GM19467 (cell line): ENCODE data around the gene NFIC.
"Not testable (repeated sequence)": the region's sequence is repeated elsewhere in the genome, so short reads cannot be mapped to it uniquely, and the experiment has no call there.

ENCODE experiments used
- ATAC-seq: cut with Tn5 transposase; IDR thresholded peaks from one replicate; pipeline ENCODE4 v1.9.1; 2021; ENCODE audit warnings: mild to moderate bottlenecking, moderate library complexity; ENCODE audit not compliant: unreplicated experiment

Gene NFIC

DNA sequence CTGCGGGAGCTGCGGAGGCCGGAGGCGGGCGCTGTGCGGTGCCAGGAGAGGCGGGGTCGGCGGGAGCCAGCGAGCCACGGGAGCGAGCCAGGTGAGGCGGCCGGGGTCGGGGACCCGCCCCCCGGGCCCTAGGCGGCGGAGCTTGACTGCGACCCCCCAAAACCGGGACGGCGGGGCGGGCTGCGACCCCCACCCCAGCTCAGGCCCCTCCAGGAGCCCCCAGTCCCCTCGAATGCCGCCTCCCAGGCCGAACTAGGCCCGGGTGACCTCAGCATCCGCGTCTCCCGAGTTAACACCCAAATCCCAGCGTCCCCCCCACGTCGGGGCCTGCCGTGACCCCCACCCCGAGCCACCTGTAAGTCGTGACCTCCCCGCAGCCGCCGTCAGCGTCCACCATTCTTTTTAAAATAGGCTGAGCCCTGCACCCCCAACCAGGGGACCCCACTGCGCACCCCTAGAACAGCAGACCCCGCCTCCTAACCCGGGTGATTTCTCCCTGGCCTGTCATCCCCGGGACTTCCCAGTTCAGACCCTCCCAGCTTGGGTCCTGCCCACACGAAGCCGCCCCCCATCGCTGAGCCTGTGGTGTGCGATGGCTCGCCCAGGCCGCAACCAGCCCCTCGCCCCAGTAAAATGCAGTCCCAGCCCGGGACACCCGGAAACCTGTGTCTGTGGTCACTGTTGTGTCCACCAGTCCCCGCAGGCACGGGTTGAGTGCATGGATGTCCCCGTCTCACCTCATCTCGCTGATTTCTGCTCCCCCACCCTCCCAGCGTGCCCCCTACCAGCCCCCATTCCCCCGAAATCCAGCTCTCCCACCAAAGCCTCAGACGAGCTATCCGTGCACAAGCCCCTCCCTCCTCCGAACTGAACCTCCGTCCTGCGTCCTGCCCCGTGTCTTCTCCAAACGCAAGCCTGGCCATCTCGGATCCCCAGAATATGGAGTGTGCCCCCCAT is 140.3 kb downstream of the NFIC start:
- no peak for ATAC-seq

DNA sequence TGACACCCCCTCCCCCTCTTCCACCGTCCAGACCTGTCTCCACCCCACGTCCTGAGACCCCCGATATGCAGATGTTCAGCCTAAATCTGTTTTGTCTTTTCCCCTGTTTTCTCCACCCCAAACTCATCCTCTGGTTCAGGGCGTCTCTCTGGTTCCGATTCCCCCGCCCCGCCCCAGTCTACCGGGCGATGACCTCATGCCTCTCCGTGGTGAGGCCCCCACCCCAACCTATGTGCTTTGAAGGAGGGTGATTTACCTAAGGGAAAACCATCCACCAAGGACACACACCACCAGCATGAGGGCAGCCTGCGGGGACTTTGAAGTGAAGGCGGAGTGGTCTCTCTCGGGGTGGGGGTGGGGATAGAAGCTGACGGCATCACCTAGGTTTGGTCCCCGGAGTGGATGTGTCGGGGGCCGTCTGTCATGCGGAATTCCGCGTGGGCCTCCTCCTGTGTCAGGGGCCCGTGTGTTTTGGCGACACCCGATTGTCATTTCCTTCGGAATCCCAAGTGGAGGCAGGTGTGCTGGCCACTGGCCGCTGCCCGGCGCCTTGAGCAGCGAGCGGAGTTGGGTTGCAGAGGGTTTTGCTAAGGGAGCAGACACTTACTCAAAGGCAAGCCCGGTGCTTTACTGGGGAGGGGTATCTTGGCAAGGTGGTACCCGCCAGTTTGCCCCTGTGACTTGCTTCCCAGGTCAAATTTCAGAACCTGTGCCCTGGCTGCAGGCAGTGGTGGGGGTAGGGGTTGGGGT is 141.2 kb downstream of the NFIC start:
- ATAC-seq = no peak

DNA sequence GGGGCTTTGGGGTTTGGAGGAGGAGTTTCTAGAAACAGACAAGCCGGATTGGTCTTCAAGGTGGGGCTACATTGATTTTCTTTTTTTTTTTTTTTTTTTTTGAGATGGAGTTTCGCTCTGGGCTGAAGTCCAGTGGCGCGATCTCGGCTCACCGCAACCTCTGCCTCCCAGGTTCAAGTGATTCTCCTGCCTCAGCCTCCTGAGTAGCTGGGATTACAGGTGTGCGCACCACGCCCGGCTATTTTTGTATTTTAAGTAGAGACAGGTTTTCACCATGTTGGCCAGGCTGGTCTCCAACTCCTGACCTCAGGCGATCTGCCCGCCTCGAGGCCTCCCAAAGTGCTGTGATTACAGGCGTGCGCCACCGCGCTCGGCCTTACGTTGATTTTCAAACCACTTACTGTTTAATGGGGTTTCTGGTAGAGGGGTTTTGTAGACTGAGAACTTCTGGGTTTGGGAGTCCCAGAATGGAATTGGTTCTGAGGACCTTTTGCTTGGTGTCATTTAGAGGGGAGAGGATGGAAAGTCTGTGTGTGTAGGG is 141.8 kb downstream of the NFIC start:
- not testable (repeated sequence) for ATAC-seq

DNA sequence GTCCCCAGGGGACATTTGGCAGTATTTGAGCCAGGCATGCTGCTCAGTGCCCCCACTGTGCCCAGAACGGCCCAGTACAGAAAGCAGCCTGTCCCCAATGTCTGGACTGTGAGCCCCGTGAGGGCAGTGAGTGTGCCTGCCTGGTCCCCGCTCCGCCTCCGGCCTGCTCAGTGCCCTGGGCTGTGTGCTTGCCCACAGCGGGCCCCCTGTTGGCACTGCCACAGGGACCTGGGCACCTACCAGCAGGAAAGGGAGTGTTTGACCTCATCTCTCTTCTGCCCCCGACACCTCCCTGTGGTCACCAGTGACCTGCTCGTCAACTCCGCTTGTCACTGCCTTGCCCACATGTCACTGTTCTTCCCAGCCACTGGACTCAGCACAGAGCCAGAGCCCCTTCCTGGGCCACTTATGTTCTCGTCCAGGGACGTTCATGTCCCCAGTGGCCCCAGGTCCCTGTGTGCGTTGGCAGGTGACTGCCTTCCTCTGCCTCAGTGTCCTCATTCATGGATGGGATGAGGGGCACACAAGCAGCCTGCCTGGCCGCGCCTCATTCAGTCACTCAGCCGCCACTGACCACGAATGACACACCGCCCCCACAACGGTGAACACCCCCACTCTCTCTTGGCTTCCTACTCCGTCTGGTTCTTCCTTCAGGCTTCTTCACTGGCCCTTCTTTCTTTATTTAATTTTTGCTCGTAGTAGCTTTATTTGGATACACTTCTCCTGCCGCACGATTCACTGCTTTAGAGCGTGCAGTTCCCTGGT is 142.6 kb downstream of the NFIC start:
- ATAC-seq = no peak

DNA sequence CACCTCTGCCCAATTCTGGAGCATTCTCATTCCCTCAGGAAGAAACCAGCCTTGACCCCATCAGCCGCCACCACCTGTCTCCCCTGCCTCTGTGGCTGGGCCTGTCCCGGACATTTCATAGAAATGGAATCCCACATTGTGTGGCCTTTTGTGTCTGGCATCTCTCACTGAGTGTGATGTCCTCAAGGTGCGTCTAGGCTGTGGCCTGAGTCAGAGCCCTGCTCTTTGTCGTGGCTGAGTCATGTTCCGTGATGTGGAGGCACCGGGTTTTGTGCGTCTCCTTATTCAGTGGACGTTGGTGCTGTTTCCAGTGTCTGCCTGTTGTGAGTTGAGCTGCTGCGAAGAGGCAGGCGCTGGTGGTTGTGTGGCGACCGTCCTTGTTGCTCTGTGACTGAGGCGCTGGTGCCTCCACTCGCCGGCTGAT is 143.2 kb downstream of the NFIC start:
- no peak for ATAC-seq

DNA sequence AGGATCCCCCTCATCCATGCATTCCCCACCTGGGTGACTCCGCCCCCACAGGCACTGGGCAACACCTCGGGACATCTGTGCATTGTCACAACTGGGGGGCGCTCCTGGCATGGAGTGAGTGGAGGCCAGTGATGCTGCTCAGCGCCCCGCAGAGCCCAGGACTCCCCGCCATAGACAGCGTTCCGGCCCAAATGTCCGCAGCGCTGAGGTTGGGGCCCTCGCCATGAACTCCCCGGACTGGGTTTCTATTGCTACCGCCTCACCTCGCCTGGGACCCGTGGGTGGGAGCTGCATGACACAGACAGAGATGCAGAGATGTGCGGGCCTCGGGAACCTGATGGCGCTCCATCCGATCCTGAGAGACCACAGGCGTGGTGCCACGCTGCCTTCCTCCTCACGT is 144.3 kb downstream of the NFIC start:
- ATAC-seq = no peak

DNA sequence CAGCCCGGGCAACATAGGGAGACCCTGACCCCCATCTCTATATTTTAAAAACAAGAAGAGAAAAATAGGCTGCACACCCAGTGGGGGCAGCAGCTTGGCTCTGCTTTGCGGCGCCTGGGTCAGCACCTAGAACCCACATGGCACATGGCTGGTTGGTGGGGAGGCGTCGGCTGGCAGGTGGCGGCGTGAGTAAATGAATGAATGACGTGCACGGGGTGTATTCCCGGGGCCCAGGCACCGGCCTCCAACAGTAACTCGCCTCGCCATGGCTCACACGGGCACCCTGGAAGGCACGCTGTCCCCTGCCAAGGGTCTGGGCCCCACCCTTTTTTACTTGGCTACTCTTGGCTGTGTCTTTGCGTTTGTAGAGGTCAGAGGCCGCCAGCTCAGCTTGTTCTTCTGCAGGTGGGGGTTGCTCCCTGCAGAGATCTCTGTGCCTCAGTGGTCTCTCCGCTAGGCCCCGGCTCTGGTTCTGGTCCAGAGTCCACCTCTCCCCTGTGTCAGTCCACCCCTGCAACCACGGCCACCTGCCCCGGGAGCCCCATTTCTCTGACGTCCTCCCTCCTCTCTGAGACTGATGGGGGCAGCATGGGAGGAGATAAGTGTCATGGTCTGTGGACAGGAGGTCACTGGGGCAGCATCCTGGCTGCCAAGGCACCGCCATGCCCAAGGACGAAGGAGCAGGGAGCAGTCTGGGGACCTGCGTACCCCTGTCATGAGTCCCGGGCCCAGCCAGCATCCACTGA is 145.3 kb downstream of the NFIC start:
- ATAC-seq = no peak

DNA sequence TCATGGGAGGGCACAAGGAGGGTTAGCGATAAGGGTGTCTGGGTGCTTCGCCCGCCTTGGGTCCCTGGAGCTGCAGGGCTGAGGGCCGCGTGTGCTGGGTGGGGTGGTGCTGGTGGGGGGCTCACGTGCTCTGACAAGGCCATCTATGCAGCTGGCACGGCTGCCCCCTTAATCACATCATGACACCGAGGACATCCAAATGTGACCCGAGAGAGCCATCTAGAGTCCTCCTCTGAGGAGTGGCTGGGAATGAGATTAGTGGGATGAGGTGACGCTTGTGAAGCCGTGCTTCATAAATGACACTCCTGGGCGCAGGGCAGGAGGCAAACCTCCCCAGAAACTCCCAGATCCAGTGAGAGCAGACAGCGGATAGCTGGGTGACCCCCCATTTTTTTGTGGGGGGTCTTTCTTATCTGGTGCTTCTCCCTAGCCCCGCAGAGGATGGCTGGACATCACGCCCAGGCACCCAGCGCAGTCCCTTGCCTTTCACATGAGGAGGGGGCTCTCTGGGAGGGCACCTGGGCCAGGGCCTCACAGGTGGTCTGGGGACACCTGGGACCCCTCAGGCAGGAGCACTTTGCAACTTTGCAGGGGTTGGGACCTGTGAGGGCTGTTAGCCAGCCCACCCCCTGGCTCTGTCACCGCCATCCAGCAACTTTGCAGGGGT is 146.3 kb downstream of the NFIC start:
- ATAC-seq = no peak

DNA sequence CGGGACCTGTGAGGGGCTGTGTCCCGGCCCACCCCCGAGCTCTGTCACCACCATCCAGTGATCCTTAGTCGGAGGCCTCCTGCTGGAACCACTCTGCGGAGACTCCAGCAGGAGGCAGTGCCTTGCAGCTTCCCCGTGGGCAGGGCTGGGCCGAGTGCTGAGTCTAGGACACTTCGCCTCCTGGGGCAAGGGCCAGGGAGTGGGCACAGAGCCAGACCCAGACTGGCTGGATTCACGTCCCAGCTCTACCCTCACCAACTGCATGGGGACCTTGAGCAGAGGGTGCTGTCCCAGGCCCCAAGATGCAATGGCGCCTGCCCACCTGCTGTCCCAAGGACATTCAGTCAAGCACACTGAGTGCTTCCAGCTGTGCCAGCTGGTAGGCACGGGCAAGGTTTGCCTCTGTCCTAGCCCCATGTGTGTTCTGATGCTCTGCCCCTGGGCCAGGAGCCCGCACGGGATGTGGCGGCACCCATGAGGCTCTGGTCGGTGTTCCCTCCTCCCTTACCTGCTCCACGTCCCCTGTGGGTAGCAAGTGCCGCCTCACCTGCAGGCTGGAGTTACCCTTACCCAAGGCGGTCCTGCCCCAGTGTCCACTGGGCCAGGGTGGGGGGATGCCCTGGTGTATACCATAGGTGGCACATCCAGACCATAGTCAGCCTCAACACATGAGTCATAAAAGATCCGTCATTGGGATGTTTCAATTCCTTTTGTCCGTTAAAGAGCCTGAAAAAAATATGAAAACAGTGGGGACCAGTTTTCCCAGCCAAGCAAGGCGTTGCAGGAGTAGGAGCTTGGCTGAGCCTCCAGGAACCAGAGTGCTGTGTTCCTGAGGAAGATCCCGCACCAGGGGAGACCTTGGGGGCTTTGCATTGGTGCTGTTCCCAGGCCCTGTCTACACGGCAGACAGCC is 147.1 kb downstream of the NFIC start:
- no peak for ATAC-seq

DNA sequence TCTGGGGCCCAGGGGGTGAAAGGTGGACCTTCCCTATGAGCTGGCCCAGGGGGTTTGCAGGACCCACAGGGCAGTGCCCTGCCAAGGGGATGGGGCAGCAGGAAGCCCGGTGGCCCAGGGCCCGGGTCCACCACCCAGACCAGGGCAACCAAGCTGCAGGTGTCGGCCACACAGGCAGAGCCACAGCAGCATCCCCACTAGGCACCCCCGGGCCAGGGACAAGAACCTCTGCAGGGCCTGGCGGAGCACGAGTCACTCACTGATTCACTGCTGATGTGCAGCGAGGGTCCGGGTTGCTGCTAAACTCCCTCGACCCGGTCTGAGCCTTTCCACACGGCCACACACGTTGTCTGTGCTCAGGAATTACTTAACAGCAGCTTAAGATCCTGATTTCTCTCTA is 148.5 kb downstream of the NFIC start:
- no peak for ATAC-seq

DNA sequence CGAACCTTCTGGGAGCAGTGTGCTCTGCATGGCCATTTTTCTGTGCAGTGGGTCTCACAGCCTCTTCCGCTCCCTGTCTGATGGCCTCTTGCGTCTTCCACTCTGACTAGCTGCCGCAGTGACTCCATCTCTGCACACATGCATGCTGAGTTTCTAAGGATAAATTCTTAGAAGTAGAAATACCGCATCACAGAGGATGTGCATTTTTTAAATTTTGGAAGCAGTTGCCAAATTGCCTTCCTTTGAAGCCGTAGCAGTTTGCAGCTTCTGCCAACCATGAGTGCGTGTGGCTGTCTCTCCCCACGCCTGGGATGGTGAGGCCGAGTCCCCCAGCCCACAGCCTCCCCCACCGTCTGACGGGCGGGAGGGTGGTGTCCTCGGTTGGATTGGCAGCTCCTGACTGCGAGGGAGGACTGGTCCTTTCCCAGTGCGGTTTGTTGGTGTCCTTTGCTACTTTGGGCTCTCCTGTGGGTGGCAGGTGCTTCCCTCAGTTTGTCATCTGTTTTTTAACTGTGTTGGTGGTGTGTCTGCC is 149.6 kb downstream of the NFIC start:
- ATAC-seq = no peak

DNA sequence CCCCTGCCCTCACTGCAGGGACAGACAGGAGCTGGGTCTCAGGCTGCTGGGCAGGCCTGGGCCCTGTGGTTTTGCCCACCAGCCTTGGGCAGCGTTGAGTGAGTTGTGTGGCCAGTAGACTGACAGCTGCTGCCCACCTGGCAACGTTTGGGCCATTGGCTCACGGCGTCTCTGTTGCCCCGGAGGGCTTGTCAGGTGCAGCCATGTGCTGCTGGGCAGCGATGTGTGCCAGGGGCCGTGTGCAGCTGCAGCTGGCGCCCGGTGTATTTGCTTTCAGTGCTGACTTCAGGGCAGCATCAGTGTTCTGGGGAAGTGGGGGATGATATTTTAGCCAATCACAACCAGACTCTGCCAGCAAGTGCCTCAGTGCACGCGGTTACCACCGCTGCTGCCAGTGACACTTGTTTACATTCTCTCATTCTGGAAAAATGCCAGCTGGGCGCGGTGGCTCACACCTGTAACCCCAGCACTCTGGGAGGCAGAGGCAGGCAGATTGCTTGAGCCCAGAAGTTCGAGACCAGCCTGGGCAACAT is 150.4 kb downstream of the NFIC start:
- ATAC-seq = no peak

DNA sequence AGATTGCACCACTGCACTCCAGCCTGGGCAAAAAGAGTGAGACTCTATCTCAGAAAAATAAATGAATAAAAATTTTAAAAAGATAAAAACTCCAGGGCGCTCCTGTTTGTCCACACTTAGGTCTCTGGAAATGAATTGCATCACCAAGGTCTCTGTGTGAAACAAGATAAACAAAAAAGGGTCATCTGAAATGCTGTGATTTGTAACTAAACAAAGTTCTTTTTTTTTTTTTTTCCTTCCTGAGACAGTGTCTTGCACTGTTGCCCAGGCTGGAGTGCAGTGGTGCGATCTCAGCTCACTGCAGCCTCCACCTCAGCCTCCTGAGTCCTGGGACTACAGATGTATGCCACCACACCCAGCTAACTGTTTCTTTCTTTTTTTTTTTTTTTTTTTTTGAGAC is 151.3 kb downstream of the NFIC start:
- ATAC-seq = no peak

DNA sequence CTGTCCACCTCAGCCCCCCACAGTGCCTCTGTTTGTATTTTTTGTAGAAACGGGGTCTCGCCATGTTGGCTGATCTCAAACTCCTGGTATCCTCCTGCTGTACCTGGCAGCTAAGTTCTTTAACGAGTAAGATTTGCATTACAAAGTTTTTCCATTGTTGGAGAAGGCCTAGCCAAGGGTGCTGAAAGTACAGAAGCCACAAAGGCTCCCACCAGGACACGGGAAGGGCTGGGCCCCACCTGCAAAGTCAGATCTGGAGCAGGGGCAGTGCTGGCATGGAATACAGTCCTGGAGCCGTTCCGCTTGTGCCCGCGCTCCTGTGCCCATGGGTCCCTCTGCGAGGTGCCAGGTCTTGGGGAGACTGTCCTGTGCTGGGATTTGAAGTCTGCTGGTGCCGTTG is 151.9 kb downstream of the NFIC start:
- ATAC-seq = no peak

DNA sequence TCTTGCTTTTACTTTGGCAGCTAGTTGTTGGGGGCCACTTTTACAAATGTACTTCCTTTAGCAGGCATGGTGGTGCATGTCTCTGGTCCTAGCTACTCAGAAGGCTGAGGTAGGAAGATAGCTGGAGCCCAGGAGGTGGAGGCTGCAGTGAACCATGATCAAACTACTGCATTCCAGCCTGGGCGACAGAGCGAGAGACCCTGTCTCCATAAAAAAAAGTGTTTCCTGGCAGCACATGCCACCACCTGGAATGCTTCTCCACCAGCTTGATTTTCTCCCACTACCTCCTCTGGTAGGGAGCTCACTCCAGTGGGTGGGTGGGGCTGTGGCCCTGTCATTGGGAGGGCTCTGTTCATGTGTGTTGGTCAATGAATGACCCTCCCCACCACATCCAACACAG is 152.3 kb downstream of the NFIC start:
- no peak for ATAC-seq
